HG03571 (cell line): Measurements from ENCODE around the gene ABCG5.

Experiments
- ATAC-seq: cut with Tn5 transposase; IDR thresholded peaks from one replicate; pipeline ENCODE4 v1.9.1; 2021; ENCODE audit not compliant: unreplicated experiment

The ABCG5 gene

GRCh38 chr2:43842866-43843226 is 4.2 kb upstream of the ABCG5 start:
- no peak for ATAC-seq

- no peak for ATAC-seq
These were observed 3.6 kb upstream of the ABCG5 start for GRCh38 chr2:43841949-43842865.

- no peak for ATAC-seq
These were observed 2.3 kb upstream of the ABCG5 start for GRCh38 chr2:43840965-43841364.

GRCh38 chr2:43839776-43840564 is 1.3 kb upstream of the ABCG5 start:
- ATAC-seq: no peak

- ATAC-seq: no peak
These were observed 644 bp downstream of the ABCG5 start for GRCh38 chr2:43837831-43838559.

- ATAC-seq: no peak
These were observed 1.6 kb downstream of the ABCG5 start for GRCh38 chr2:43837033-43837432.

- ATAC-seq: no peak
These were observed 6.2 kb downstream of the ABCG5 start for GRCh38 chr2:43832457-43832856.

- no peak for ATAC-seq
These were observed 6.9 kb downstream of the ABCG5 start for GRCh38 chr2:43831543-43832294.

- no peak for ATAC-seq
These were observed 12.1 kb downstream of the ABCG5 start for GRCh38 chr2:43826305-43827250.

GRCh38 chr2:43825841-43826240 is 12.8 kb downstream of the ABCG5 start:
- no peak for ATAC-seq

- no peak for ATAC-seq
These were observed 13.6 kb downstream of the ABCG5 start for GRCh38 chr2:43824951-43825493.

- no peak for ATAC-seq
These were observed 14.1 kb downstream of the ABCG5 start for GRCh38 chr2:43824512-43824911.

GRCh38 chr2:43823751-43824150 is 14.9 kb downstream of the ABCG5 start:
- no peak for ATAC-seq

- ATAC-seq: no peak
These were observed 15.8 kb downstream of the ABCG5 start for GRCh38 chr2:43822839-43823238.

GRCh38 chr2:43819491-43820163 is 19.0 kb downstream of the ABCG5 start:
- no peak for ATAC-seq

GRCh38 chr2:43818761-43819160 is 19.9 kb downstream of the ABCG5 start:
- no peak for ATAC-seq

- ATAC-seq: no peak
These were observed 23.9 kb downstream of the ABCG5 start for GRCh38 chr2:43814711-43815110.

- ATAC-seq: no peak
These were observed 25.7 kb downstream of the ABCG5 start for GRCh38 chr2:43812947-43813346.

GRCh38 chr2:43812006-43812405 is 26.6 kb downstream of the ABCG5 start:
- no peak for ATAC-seq
